Neural progenitor cell (in vitro differentiated cells): ENCODE measurements around the gene SLC28A3.

ENCODE experiments used
- EZH2 ChIP-seq: fragments of 200-600 bp; sonication (generic); IDR thresholded peaks from 2 replicates; pipeline ENCODE4 v1.6.1; 2017; ENCODE audit warnings: antibody characterized with exemption, mild to moderate bottlenecking, moderate library complexity
- EZH2phosphoT487 ChIP-seq: fragments of 200-600 bp; sonication (generic); IDR thresholded peaks from 2 replicates; pipeline ENCODE4 v1.6.1; 2017; ENCODE audit warnings: antibody characterized with exemption
- TF ChIP-seq, protein P1 (sequence below): fragments of 200-600 bp; sonication (generic); IDR thresholded peaks from 2 replicates; pipeline ENCODE4 v1.5.1; 2017; ENCODE audit warnings: antibody characterized with exemption, mild to moderate bottlenecking

DNA sequence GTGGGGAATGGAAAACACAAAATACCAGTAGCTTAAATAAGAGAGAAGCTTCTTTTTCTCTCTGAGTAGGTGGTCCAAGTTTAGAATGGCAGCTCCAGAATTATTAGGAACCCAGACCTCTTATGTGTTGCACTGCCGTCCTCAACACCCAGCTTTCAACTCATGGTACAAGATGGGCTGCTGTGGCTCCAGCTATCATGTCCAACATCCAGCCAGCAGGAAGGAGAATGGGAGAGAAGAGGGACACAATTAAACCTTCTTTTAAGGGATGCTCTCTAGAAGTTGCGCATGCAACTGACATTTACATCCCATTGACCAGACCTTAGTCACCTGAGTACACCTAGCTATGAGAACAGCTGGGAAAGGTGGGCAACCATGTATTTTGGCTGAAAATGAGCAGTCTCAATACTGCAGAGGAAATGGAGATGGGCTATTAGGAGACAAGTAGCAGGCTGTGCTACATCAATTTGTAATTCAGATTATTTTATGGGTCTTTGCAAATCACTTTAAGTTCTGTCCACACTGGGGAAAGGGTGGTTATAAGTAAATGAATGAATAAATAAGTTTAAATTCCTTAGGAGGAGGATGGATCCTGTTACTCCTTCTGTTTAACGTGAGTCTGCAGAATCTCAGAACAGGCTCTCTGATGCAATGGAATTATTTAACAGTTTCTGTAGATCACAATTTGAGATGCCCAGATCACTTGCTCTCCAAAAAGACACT, 76.1 kb downstream of the SLC28A3 start:
- TF ChIP-seq, protein P1, sequence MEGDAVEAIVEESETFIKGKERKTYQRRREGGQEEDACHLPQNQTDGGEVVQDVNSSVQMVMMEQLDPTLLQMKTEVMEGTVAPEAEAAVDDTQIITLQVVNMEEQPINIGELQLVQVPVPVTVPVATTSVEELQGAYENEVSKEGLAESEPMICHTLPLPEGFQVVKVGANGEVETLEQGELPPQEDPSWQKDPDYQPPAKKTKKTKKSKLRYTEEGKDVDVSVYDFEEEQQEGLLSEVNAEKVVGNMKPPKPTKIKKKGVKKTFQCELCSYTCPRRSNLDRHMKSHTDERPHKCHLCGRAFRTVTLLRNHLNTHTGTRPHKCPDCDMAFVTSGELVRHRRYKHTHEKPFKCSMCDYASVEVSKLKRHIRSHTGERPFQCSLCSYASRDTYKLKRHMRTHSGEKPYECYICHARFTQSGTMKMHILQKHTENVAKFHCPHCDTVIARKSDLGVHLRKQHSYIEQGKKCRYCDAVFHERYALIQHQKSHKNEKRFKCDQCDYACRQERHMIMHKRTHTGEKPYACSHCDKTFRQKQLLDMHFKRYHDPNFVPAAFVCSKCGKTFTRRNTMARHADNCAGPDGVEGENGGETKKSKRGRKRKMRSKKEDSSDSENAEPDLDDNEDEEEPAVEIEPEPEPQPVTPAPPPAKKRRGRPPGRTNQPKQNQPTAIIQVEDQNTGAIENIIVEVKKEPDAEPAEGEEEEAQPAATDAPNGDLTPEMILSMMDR, result no peak
- no peak for TF ChIP-seq EZH2phosphoT487
- no peak for TF ChIP-seq EZH2
